Brain pericyte (primary cell): ENCODE measurements around the gene CERK.
"Not testable (repeated sequence)": the region's sequence is repeated elsewhere in the genome, so short reads cannot be mapped to it uniquely, and the experiment has no call there.

Experiments
- DNase-seq: peaks from one replicate; pipeline ENCODE4 v3.0.0-alpha.2; 2012; ENCODE audit warnings: low read depth, low spot score

Gene CERK

DNA sequence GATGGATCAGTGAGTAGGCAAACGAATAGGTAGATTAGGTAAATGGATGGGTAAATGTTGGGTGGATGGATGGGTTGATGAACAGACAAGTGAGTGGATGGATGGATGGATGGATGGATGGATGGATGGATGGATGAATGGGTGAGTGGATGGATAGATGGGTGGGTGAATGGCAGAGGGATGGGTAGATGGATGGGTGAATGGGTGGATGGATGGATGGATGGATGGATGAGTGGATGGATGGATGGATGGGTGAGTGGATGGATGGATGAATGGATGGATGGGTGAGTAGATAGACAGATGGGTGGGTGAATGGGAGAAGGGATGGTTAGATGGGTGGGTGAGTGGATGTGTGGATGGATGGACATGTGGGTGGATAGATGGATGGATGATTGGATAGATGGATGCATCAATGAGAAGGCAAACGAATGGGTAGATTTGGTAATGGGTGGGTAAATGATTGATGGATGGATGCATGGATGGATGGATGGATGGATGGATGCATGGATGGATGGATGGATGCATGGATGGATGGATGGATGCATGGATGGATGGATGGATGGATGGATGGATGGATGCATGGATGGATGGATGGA lies 89.7 kb downstream of the CERK start:
- not testable (repeated sequence) for DNase-seq

DNA sequence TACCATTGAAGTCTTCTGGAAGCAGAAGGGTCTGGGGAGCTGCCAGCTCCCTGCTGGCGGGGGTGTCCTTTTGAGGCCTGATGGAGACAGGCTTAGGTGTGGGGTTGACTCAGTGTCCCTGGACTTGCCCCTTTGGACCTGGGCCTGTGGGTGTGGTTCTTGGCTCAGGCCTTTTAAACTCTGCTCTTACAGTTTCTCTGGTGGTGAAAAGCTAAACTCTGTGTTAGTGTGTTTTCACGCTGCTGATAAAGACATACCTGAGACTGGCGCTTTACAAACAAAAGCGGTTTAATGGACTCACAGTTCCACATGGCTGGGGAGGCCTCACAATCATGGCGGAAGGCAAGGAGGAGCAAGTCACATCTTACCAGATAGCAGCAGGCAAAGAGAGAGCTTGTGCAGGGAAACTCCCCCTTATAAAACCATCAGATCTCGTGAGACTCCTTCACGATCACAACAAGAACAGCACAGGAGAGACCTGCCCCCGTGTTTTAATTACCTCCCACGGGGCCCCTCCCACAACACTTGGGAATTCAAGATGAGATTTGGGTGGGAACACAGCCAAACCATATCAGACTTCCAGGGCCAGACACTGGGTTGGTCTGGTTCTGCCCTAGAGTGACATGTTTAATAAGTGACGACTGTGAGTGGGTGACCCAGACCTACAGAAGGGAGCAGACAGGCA lies 91.4 kb downstream of the CERK start:
- DNase-seq = no peak

DNA sequence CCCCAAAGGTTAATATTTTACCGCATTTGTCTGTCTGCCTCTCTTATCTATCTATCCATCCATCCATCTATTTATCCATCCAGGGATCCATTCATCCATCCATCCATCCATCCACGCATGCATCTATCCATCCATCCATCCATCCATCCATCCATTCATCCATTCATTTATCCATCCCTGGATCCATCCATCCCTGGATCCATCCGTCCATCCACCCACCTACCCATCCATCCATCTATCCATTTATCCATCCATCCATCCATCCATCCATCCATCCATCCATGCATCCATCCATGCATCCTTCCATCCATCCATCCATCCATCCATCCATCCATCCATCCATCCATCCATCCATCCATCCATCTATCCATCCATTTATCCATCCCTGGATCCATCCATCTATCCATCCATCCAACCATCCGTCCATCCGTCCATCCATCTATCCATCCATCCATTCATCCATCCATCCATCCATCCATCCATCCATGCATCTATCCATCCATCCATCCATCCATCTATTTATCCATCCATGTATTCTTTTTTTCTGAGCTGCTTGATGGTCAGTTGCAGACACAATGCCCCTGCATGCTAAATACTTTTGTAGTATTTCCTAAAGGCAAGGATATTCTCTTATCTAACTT lies 95.1 kb downstream of the CERK start:
- DNase-seq = not testable (repeated sequence)

DNA sequence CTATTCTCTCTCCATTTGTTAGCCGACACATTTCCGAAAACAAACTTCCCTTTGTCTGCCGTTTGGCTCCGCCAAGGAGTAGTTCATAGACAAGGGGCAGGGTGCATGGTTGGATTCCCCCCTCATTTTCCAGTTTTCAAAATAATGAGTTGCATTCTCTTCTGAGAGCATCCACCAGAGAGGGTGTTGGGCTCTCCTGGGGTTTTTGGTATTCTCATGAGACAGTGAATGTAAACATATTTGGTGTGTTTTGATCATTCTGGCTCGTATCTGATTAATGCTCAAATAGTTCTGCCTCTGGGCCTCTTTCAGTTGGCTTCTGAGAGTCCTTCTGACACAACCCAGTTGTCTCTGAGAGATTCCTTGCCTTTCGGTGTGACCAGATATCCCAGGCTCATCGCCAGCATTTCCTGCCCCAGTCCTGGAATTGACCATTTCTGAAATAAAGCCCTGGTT lies 96.2 kb downstream of the CERK start:
- no peak for DNase-seq

DNA sequence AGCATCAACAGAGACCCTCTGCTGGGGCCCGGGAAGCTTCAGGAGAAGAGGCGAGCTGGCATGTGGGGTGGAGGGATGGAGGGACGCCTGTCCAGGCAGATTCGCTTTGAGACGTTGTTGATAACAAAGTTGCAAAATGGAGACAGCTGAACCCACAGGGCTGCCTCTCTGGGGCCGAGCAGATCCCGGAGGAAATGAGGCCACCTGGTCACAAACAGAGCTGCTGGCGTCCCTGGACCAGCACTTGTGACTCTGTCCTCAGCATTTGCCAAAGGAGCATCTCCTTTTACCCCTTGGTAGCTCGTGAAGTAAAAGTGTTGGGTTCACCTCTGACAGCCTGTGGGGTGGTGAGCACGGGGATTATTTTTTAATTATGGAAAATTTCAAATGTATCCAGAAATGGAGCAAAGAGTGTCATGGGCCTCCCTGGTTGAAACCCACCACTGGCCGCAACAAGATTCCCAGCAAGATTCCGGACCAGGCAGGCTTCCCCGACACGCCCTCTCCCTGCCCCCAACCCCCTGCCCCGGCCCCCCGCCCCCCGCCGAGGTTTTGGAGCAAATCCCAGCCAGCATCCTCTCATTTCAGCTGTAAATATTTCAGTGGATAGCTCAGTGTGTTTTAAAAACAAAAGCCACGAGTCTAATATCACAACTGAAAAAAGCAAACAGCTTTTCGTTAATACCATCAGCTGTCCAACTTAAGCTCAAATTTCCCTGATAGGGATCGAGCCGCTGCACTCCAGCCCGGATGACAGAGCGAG lies 97.6 kb downstream of the CERK start:
- no peak for DNase-seq

DNA sequence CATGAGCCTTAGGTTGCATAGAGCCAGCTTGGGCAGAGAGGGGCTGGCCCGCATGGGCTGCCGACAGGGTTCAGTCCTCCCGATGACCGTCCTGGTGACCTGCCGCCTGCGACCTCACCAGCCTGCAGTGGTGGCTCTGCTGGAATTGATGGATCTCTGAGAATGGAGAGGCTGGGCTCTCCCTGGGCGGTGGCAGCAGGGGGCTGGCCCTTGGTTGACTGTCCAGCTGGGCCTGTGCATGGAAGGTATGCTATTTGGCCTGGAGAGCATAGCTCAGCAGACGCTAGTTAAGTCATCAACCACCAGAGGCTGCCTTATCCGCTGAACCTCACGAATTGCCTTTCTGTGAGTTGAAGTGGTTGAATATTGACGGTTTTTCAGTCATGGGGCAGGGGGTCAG lies 98.2 kb downstream of the CERK start:
- no peak for DNase-seq

DNA sequence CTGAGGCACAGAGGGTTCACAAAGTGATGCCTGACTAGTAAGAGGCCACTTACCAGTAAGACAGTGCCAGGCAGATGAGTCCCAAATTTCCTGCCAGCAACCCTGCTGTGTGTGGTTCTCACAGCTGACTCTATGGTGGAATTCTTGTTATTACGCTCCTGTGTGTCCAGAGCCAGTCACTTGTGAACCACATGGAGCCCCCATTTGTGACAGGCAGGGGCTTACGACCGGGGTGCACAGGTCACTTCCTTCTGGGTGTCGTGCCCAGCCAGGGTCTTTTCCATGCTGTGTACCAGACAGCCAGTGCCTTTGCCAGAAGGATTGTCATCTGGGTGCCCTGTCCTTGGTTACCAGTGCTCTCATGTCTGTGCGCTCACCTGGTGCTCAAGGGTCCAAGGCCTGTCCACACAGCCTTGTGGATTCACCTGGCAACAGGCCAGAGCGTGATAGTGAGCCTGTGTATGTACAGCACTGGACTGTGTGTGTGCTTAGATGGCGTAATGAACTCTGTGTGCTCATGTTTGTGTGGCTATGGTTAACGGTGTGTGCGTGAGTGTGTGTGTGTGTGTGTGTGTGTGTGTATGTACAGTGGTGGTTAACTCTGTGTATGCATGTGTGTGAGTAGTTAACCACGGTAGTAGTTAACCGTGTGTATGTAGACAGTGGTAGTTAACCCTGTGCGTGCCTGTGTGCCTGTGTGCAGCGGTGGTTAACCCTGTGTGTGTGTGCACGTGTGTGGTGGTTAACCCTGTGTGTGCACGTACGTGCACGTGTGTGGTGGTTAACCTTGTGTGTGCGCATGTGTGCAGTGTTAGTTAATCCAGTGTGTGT lies 99.2 kb downstream of the CERK start:
- no peak for DNase-seq

DNA sequence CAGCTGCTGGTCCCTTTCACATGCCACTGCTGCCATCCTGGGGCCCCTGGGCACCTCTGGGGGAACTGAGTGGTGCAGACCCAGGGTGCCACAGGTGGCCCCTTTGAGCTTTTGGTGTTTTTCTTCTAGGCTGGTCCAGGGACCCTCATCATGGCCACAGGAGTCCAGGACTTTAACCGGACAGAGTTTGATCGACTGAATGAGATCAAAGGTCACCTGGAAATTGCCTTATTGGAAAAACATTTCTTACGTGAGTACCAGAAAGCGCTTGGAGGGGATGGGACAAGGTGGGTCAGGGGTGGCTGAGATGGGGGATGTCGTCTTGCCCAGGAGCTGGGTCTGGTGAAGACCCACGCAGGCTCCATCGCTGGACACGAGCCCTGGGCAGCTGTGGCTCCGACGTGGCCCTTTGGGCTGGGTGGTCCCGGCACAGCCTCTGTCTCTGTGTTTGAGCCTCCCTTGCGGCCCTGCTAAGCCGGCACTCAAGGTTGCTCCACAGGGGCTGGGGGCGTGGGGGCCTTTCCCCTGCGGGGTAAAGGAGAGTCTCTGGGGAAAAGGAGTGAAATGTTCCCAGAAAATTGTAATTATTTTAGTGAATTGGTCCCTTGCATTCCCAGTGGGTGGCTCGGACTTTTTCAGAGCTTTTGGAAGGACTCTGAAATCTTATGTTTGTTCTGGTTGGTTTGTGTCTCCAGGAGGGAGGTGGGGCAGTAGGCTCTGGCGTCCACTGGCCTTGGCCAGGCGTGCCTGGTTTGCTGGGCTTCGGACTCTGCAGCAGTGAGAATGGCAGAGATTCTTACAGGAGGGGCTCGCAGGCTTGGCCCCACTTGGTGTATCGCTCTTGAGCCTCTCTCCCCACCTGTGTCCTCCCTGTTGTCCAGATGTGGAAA lies 100.1 kb downstream of the CERK start:
- no peak for DNase-seq

DNA sequence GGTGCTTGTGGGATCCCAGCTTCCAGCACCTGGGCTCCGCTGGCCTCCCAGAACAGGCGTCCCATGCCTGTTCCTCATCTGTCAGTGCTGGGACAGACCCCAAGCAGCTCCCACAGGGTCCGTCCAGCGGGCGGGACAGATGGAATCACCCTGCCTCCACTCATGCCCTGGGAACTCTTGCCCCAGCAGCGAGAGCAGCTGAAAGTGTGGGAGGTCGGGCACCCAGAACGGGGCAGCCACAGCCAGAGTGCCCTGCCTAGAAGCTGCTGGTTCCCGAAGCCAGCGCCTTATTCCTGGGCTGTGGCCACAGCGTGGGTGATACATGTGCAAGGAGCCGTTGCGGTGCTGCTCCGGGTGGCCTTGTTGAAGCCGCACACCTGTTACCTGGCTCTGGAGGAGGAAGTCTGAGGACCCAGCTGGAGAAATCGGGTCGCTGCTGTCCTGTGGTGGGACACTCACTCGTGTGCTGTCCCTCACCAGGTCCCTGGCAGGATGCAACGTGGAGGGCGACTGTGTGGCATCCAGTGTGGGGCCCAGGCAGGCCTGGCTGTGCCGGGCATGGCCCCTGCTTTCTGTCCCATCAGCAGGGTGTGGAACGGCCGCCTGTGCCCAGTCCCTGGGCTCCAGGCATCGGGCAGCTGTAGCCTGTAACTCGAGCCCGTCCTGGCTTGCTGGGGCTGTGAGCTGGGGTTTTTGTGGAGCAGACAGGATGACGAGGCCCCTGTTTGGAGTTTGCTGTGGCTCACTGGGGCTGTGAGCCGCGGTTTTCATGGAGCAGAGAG lies 101.6 kb downstream of the CERK start:
- no peak for DNase-seq

DNA sequence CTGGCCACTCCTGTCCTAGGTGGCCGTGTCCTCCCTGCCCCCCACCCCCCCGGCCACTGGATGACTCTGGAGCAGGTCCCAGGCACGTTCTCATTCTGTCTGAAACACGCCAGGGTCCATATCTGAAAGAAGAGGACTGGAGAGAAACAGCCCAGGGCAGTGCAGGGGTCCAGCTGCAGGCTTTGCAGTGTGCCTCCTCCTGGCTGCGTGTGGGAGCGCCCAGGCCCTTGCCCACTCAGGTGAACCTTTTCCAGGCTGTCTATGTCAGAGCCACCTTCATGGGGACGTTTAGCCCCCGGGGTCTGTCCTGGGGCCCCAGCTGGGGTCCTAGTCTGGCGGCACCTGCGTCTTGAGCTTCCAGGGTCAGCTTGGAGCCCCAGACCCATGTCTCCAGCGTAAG lies 102.3 kb downstream of the CERK start:
- DNase-seq = no peak

DNA sequence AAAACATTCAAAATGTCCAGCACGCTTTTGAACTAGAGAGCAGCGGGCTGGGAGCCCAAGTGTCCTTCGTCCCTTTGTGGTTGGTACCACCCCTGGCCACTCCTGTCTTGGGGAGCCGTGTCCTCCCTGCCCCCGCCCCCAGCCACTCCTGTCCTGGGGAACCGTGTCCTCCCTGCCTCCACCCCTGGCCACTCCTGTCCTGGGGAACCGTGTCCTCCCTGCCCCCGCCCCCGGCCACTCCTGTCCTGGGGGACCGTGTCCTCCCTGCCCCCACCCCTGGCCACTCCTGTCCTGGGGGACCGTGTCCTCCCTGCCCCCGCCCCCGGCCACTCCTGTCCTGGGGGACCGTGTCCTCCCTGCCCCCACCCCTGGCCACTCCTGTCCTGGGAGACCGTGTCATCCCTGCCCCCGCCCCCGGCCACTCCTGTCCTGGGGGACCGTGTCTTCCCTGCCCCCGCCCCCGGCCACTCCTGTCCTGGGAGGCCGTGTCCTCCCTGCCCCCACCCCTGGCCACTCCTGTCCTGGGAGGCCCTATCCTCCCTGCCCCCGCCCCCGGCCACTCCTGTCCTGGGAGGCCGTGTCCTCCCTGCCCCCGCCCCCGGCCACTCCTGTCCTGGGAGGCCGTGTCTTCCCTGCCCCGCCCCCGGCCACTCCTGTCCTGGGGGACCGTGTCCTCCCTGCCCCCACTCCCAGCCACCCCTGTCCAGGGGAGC lies 102.9 kb downstream of the CERK start:
- not testable (repeated sequence) for DNase-seq
